GM19463 (cell line): ENCODE measurements around the gene CNTNAP5.

Experiments
- ATAC-seq: cut with Tn5 transposase; IDR thresholded peaks from one replicate; pipeline ENCODE4 v1.9.1; 2021; ENCODE audit warnings: mild to moderate bottlenecking, moderate library complexity; ENCODE audit not compliant: unreplicated experiment

The CNTNAP5 gene

GRCh38 chr2:124258140-124258880 is 233.2 kb downstream of the CNTNAP5 start:
- no peak for ATAC-seq

GRCh38 chr2:124261456-124261855 is 236.4 kb downstream of the CNTNAP5 start:
- ATAC-seq = no peak

DNA sequence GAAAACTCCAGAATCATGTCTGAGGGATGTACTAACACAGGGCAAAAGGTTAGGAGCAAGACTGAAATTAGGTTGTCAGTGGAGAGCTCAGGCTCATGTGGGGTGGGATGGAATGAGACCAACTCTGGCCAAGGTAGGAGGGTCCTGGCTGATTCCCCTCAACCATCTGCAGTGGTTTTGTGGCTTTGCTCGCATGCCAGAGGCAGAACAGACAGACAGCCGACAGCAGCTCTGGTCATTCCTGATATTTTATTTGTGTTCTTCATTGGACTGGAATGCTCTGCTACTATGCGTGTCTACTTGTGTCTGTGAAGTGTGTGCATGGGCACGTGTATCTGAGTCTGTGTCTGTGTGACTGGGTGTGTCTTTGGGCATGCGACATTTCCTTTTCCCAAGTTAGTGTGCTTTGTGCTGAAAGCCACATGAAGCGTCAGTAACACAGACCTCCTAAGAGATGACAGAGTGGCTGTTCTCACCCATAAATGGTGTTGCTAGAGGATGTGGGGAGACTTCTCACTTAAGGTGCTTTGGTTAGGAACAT is 239.5 kb downstream of the CNTNAP5 start:
- no peak for ATAC-seq

- no peak for ATAC-seq
Measured at GRCh38 chr2:124267794-124268193, 242.7 kb downstream of the CNTNAP5 start.

- no peak for ATAC-seq
Measured at GRCh38 chr2:124269348-124269747, 244.3 kb downstream of the CNTNAP5 start.

- no peak for ATAC-seq
Measured at GRCh38 chr2:124272261-124272841, 247.3 kb downstream of the CNTNAP5 start.

DNA sequence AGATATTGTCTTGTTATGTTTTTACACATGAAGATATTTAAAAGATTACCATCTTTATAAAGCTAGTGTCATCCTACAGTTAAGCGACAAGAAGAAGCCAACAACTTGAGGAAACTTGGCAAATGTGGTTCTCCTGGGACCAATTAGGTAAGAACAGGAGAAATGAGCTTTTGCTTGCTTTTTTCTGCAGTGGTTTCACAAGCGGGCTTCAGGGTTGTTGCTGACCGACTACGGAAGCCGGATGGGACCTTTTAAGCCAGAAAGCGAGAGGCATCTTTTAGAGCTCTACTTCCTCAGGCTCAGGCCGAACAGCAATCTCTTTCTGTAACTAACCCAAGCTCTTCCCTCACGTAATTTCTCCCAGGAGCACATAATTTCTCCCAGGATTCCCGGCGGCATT is 256.5 kb downstream of the CNTNAP5 start:
- no peak for ATAC-seq

GRCh38 chr2:124283096-124283495 is 258.0 kb downstream of the CNTNAP5 start:
- ATAC-seq = no peak

DNA sequence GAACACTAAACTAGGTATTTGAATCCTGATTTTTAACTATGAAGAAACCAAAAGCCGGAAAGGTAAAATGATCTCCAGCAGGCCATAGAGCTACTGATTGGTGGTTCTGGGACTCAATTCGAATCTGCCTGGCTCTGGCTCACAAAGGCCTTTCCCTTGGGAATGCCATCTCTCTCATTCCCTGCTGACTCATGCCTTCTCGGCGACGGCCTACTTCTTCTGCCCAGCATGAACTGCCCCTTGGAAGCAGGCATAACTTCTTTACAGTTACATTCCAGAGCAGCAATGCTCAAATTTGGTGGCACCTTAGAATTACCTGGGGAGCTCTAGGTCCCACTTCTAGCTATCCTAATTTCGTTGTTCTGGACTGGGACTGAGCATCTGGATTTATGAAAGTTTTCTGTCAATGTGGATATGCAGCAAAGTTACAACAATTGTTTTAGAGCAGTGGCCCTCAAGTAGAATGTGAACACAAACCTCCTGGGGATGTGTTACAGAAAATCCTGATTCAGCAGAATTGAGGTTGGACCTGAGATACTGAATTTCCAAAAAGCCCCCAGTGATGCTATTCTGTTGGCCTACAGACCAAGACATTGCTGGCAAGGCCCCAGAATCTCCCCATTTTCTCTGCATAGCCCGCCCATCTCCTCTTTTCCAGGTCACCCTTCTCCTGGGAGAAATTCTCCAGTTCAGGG is 261.1 kb downstream of the CNTNAP5 start:
- ATAC-seq = no peak

GRCh38 chr2:124289060-124289459 is 264.0 kb downstream of the CNTNAP5 start:
- ATAC-seq = no peak

GRCh38 chr2:124289615-124290014 is 264.5 kb downstream of the CNTNAP5 start:
- ATAC-seq = no peak

DNA sequence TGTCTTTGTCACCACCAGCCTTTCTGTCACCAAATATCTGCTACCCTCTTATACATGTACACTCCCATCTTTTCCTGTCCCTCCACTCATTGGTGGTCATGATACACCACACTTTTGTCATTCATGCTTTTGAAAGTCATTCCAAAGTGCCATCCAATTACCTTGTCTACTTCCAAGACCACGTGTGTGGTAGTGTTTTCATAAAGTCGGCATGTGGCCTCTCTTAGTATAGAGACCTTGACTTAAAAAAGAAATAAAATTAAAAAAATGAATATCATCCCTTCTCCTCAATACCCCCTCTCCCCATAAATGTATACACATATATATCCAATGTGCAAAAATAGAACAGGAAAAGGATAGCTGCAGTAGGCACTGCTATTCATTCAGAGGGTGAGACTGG is 271.4 kb downstream of the CNTNAP5 start:
- ATAC-seq = no peak

- ATAC-seq = no peak
Measured at GRCh38 chr2:124301915-124302314, 276.8 kb downstream of the CNTNAP5 start.

GRCh38 chr2:124308319-124309062 is 283.4 kb downstream of the CNTNAP5 start:
- no peak for ATAC-seq

DNA sequence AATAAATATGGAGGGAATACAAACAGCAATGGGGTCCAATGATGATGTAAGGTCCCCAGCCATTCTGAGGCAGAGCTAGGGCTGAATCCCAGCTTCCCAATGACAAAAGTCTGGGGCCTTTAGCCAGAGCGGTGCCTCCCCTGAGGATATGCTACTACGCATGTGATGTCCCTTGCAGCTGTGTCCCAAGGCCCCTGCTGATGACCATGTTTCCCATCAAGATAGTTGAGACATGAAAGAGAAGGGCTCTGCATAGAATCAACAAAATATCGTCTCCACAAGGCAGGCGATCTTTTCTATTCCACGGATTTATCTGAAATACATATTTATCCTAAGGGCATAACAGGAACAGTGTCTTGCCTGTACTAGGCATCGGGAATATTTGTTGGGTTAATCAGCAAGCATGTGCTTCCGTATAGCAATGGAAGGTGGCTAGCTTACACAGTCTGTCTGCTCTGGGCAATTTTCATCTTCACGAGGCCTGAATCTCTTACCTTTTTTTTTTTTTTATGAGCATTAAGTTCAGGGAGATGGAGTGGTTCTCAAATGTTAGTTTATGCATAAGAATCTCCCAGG is 284.6 kb downstream of the CNTNAP5 start:
- no peak for ATAC-seq

DNA sequence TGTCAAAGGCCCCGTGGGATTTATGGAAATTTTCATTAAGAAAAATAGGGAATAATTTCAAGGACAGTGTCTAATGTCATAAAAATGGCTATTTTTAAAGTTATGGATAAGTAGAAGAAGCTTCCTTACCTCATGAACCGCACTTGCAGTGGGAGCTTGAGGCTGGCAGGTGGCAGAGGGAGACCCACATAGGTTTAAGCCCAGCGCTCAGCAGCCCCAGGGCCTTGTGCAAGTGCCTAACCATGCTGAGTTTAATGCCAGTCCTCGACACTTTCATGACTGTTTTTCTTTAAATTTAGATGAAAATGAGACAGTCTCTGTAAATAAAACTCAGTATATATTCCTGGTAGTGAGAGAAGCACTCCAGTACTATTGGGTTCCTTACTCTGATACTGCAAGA is 285.6 kb downstream of the CNTNAP5 start:
- no peak for ATAC-seq

GRCh38 chr2:124314084-124314483 is 289.0 kb downstream of the CNTNAP5 start:
- no peak for ATAC-seq

DNA sequence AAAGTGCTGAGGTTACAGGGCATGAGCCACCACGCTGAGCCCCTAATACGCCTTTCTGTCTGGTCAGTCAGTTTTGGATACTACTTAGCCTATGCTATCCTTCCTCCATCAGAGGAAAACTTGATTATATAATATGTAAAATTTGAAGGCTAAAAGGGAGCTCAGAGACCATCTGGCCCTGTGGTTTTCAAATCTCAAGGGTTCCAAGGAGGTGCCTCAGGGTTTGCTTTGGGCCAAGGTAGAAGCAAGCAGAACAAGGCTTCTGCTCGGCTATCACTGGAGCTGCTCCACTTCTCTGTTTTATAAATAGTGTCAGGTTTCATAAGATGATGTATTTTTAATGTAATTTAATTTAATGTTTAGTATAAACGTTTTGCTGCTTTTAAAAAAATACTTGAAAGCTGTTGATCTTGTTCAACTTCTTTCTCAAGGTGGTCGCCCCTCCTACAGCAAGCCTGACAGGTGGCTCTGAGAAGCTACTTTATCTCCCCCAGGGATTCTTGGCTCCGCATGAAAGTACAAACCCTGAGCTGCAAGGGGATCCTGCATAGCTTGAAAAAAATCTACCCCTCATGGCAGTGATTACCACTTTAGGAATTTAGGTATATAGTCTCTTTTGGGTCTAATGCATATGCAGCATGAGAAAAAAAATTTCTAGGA is 290.3 kb downstream of the CNTNAP5 start:
- no peak for ATAC-seq

GRCh38 chr2:124316133-124316532 is 291.0 kb downstream of the CNTNAP5 start:
- ATAC-seq = no peak

- no peak for ATAC-seq
Measured at GRCh38 chr2:124316881-124317605, 292.0 kb downstream of the CNTNAP5 start.
